ENCODE results near the gene MOV10.

MOV10 gene

DNA sequence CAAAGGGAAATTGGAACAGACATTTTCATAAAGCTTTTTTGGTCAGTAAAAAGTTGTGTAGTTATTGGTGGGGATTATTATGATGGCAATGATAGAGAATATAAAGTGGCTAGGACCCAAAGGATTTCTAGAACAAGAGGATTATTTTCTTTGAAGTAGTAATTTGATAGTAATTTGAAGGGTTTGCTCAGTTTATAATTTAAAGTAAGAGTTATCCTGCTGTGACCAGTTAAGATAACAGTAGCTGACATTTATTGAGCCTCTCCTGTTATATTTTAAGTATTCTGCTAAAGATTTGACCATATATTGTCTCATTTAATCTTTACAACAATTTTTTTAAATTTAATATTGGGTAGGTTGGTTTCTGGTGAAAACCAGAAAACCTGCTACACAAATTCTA, 40.1 kb upstream of the MOV10 start:
- Histone ChIP-seq H3K4ac (ENCODE audit: low read length) (no peak overlapping the region), H2BK5ac (ENCODE audit: low read length) (no peak overlapping the region), H3K14ac (ENCODE audit: low read length) (no peak overlapping the region), H2BK120ac (ENCODE audit: low read depth, low read length) (no peak overlapping the region), H2BK15ac (ENCODE audit: low read length) (no peak overlapping the region), H3K4me3 (ENCODE audit: low read length in 2 of 2) (no peak overlapping the region), H3K36me3 (replicated peaks in 1 of 2; ENCODE audit: control insufficient read depth in 2 of 2, insufficient read depth in 2 of 2, low read length in 2 of 2) (peaks cover 0 to 44% of the 10 kb centered on the region in 2 donors), H3K23ac (ENCODE audit: low read depth, low read length, poor library complexity) (no peak overlapping the region), H3K4me2 (ENCODE audit: insufficient read depth, low read length, poor library complexity, severe bottlenecking) (no peak overlapping the region), H3K79me1 (ENCODE audit: low read depth, low read length) (peaks cover 4% of the 10 kb centered on the region), H2AFZ (ENCODE audit: low read length) (no peak overlapping the region), H2AK5ac (ENCODE audit: low read depth, low read length) (no peak overlapping the region), H3K9ac (ENCODE audit: low read depth, low read length, poor library complexity) (no peak overlapping the region), H4K8ac (ENCODE audit: low read depth, low read length) (no peak overlapping the region), H2BK12ac (ENCODE audit: low read length) (no peak overlapping the region), H3K4me1 (ENCODE audit: control insufficient read depth in 2 of 2, insufficient read depth in 1 of 2, low read depth in 1 of 2, low read length in 2 of 2) (no peaks in the 10 kb centered on the region), H3K18ac (ENCODE audit: low read length) (no peak overlapping the region), H4K91ac (ENCODE audit: low read depth, low read length, poor library complexity) (no peak overlapping the region), H3K9me3 (replicated peaks in 1 of 2; ENCODE audit: control insufficient read depth in 2 of 2, insufficient read depth in 1 of 2, low read depth in 1 of 2, low read length in 2 of 2) (peaks cover 0 to 13% of the 10 kb centered on the region in 2 donors), H3K27me3 (ENCODE audit: control insufficient read depth in 3 of 3, insufficient read depth in 3 of 3, low read depth in 1 of 3, low read length in 3 of 3) (no peaks in the 10 kb centered on the region), H3K27ac (replicated peaks; ENCODE audit: low read length) (no peak overlapping the region)
- no peak for DNase-seq (ENCODE audit: low spot score)

DNA sequence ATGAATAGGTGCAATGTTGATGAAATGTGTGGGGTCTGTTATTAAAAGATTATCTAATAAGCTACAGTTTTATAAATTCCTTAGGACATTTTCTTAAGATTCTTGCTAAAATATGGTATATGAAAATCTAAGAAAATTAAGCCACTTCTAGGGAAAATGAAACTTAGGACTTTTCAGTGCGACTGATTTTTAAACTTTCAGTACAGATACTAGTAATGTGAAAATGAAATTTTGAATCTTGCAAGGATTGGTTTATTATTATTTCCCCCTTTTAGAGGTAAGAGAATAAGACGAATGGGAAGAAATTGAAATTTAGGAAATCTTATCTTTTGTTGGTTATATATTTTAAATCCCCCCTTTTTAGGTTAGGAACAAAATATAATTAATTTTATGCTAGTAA, 38.4 kb upstream of the MOV10 start:
- no peaks in the 10 kb centered on the region for H3K27me3 ChIP-seq (ENCODE audit: control insufficient read depth in 3 of 3, insufficient read depth in 3 of 3, low read depth in 1 of 3, low read length in 3 of 3)
- H4K8ac ChIP-seq (ENCODE audit: low read depth, low read length): no peak overlapping the region
- no peak overlapping the region for H3K4me3 ChIP-seq (ENCODE audit: low read length in 2 of 2)
- no peak overlapping the region for H3K27ac ChIP-seq (replicated peaks; ENCODE audit: low read length)
- no peak overlapping the region for H3K9ac ChIP-seq (ENCODE audit: low read depth, low read length, poor library complexity)
- no peak overlapping the region for H3K23ac ChIP-seq (ENCODE audit: low read depth, low read length, poor library complexity)
- H3K36me3 ChIP-seq (replicated peaks in 1 of 2; ENCODE audit: control insufficient read depth in 2 of 2, insufficient read depth in 2 of 2, low read length in 2 of 2): peaks cover 0 to 30% of the 10 kb centered on the region in 2 donors
- H3K4me2 ChIP-seq (ENCODE audit: insufficient read depth, low read length, poor library complexity, severe bottlenecking): no peak overlapping the region
- whole genome bisulfite sequencing, 2 donors (ENCODE audit: extremely low coverage in 2 of 2, insufficient read length in 2 of 2, insufficient replicate concordance in 1 of 2): no CpG with 5 or more reads among the region's 2 CpGs
- H3K9me3 ChIP-seq (replicated peaks in 1 of 2; ENCODE audit: control insufficient read depth in 2 of 2, insufficient read depth in 1 of 2, low read depth in 1 of 2, low read length in 2 of 2): peaks cover 0 to 14% of the 10 kb centered on the region in 2 donors
- H3K14ac ChIP-seq (ENCODE audit: low read length): no peak overlapping the region
- no peak overlapping the region for H2BK120ac ChIP-seq (ENCODE audit: low read depth, low read length)
- H2AK5ac ChIP-seq (ENCODE audit: low read depth, low read length): no peak overlapping the region
- no peak overlapping the region for H3K4ac ChIP-seq (ENCODE audit: low read length)
- H3K4me1 ChIP-seq (ENCODE audit: control insufficient read depth in 2 of 2, insufficient read depth in 1 of 2, low read depth in 1 of 2, low read length in 2 of 2): no peaks in the 10 kb centered on the region
- no peak overlapping the region for H2BK12ac ChIP-seq (ENCODE audit: low read length)
- no peak overlapping the region for H2BK15ac ChIP-seq (ENCODE audit: low read length)
- peaks cover 2% of the 10 kb centered on the region for H3K79me1 ChIP-seq (ENCODE audit: low read depth, low read length)
- H2AFZ ChIP-seq (ENCODE audit: low read length): no peak overlapping the region
- no peak overlapping the region for H2BK5ac ChIP-seq (ENCODE audit: low read length)
- no peak overlapping the region for H3K18ac ChIP-seq (ENCODE audit: low read length)
- no peak overlapping the region for H4K91ac ChIP-seq (ENCODE audit: low read depth, low read length, poor library complexity)
- DNase-seq (ENCODE audit: low spot score): no peak

DNA sequence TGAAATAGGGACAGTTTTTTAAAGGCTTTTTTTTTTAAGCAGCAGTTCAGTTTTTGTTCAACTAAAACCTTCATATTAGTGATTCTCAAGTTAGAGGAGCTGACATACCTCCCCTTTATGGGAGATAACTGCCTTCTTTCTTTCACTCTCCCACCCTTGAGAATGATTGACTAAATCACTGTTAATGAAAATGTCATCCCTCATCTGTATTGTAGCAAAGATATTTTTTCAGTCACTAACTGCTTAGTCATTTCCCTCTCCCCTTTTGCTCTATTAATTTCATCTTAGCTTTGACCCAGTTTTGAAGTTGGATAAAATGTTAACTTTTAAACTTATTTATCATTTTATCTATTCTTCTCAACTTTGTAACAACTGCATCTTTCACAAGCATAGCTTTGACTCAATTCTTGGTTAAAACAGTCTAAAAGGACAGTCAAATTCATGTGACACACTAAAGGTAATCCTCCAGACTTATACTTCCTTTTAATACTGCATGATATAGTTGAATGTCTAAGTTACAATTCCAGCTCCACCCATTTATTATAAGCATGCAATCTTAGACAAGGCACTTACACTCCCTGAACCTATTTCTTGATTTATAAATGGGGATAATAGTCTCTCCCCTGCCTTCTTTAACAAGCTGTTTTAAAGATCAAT, 37.7 kb upstream of the MOV10 start:
- H2AFZ ChIP-seq (ENCODE audit: low read length): no peak overlapping the region
- H3K23ac ChIP-seq (ENCODE audit: low read depth, low read length, poor library complexity): no peak overlapping the region
- no peak overlapping the region for H3K9ac ChIP-seq (ENCODE audit: low read depth, low read length, poor library complexity)
- no peak overlapping the region for H4K91ac ChIP-seq (ENCODE audit: low read depth, low read length, poor library complexity)
- H3K4me1 ChIP-seq (ENCODE audit: control insufficient read depth in 2 of 2, insufficient read depth in 1 of 2, low read depth in 1 of 2, low read length in 2 of 2): no peaks in the 10 kb centered on the region
- no peak overlapping the region for H3K14ac ChIP-seq (ENCODE audit: low read length)
- no peak overlapping the region for H3K4me3 ChIP-seq (ENCODE audit: low read length in 2 of 2)
- no peak overlapping the region for H2BK12ac ChIP-seq (ENCODE audit: low read length)
- peaks cover 0 to 24% of the 10 kb centered on the region in 2 donors for H3K36me3 ChIP-seq (replicated peaks in 1 of 2; ENCODE audit: control insufficient read depth in 2 of 2, insufficient read depth in 2 of 2, low read length in 2 of 2)
- H2BK120ac ChIP-seq (ENCODE audit: low read depth, low read length): no peak overlapping the region
- peaks cover 2% of the 10 kb centered on the region for H3K79me1 ChIP-seq (ENCODE audit: low read depth, low read length)
- no peak overlapping the region for H3K4ac ChIP-seq (ENCODE audit: low read length)
- no peak overlapping the region for H3K18ac ChIP-seq (ENCODE audit: low read length)
- no peak overlapping the region for H3K27ac ChIP-seq (replicated peaks; ENCODE audit: low read length)
- no peak for DNase-seq (ENCODE audit: low spot score)
- H2BK15ac ChIP-seq (ENCODE audit: low read length): no peak overlapping the region
- no peak overlapping the region for H4K8ac ChIP-seq (ENCODE audit: low read depth, low read length)
- H3K27me3 ChIP-seq (ENCODE audit: control insufficient read depth in 3 of 3, insufficient read depth in 3 of 3, low read depth in 1 of 3, low read length in 3 of 3): no peaks in the 10 kb centered on the region
- no peak overlapping the region for H2BK5ac ChIP-seq (ENCODE audit: low read length)
- H3K4me2 ChIP-seq (ENCODE audit: insufficient read depth, low read length, poor library complexity, severe bottlenecking): no peak overlapping the region
- no peak overlapping the region for H2AK5ac ChIP-seq (ENCODE audit: low read depth, low read length)
- peaks cover 0 to 14% of the 10 kb centered on the region in 2 donors for H3K9me3 ChIP-seq (replicated peaks in 1 of 2; ENCODE audit: control insufficient read depth in 2 of 2, insufficient read depth in 1 of 2, low read depth in 1 of 2, low read length in 2 of 2)

DNA sequence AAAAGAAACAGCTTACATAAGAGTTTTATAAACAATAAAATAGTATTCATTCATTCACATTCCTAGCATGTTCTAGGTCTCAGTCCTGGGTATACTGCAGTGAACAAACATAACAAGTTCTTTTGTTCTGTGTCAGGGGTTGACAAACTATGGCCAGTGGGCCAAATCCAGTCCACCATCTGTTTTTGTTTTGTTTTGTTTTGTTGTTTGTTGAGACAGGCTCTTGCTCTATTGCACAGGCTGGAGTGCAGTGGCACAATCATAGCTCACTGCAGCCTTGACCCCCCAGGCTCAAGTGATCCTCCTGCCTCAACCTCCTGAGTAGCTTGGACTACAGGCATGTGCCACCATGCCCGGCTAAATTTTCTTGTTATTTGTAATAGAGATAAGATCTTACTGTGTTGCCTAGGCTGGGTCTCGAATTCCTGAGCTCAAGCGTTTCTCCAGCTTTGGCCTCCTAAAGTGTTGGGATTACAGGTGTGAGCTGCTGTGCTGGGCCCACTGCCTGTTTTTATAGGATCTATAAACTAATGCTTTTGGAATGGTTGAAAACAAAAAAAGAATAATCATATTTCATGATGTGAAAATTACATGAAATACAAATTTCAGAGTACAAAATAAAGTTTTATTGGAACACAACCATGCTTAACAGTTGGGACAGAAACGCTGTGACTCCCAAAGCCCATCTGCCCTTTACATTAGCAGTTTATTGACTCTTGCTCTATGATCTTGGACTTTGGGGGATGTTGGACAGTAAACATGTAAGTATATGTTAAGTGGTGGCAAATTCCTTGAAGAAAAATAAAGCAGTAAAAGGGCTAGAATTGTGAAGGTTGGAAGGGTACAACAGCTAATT, 37.0 kb upstream of the MOV10 start:
- no peak overlapping the region for H2BK12ac ChIP-seq (ENCODE audit: low read length)
- no peak overlapping the region for H3K27ac ChIP-seq (replicated peaks; ENCODE audit: low read length)
- H3K4me2 ChIP-seq (ENCODE audit: insufficient read depth, low read length, poor library complexity, severe bottlenecking): no peak overlapping the region
- H4K91ac ChIP-seq (ENCODE audit: low read depth, low read length, poor library complexity): no peak overlapping the region
- no CpG with 5 or more reads among the region's 4 CpGs for WGBS, 2 donors (ENCODE audit: extremely low coverage in 2 of 2, insufficient read length in 2 of 2, insufficient replicate concordance in 1 of 2)
- no peak overlapping the region for H3K18ac ChIP-seq (ENCODE audit: low read length)
- H3K79me1 ChIP-seq (ENCODE audit: low read depth, low read length): peaks cover 2% of the 10 kb centered on the region
- H3K36me3 ChIP-seq (replicated peaks in 1 of 2; ENCODE audit: control insufficient read depth in 2 of 2, insufficient read depth in 2 of 2, low read length in 2 of 2): peaks cover 0 to 26% of the 10 kb centered on the region in 2 donors
- H3K27me3 ChIP-seq (ENCODE audit: control insufficient read depth in 3 of 3, insufficient read depth in 3 of 3, low read depth in 1 of 3, low read length in 3 of 3): no peaks in the 10 kb centered on the region
- no peak overlapping the region for H2BK5ac ChIP-seq (ENCODE audit: low read length)
- no peak overlapping the region for H3K23ac ChIP-seq (ENCODE audit: low read depth, low read length, poor library complexity)
- H2AFZ ChIP-seq (ENCODE audit: low read length): no peak overlapping the region
- DNase-seq (ENCODE audit: low spot score): no peak
- H3K4me3 ChIP-seq (ENCODE audit: low read length in 2 of 2): no peak overlapping the region
- H3K4me1 ChIP-seq (ENCODE audit: control insufficient read depth in 2 of 2, insufficient read depth in 1 of 2, low read depth in 1 of 2, low read length in 2 of 2): no peaks in the 10 kb centered on the region
- H2BK120ac ChIP-seq (ENCODE audit: low read depth, low read length): no peak overlapping the region
- H2BK15ac ChIP-seq (ENCODE audit: low read length): no peak overlapping the region
- no peak overlapping the region for H3K4ac ChIP-seq (ENCODE audit: low read length)
- H4K8ac ChIP-seq (ENCODE audit: low read depth, low read length): no peak overlapping the region
- peaks cover 0 to 14% of the 10 kb centered on the region in 2 donors for H3K9me3 ChIP-seq (replicated peaks in 1 of 2; ENCODE audit: control insufficient read depth in 2 of 2, insufficient read depth in 1 of 2, low read depth in 1 of 2, low read length in 2 of 2)
- no peak overlapping the region for H3K9ac ChIP-seq (ENCODE audit: low read depth, low read length, poor library complexity)
- no peak overlapping the region for H2AK5ac ChIP-seq (ENCODE audit: low read depth, low read length)
- no peak overlapping the region for H3K14ac ChIP-seq (ENCODE audit: low read length)
